SK-N-SH (cell line): ENCODE results near the gene PALM3. TPM values are rescaled to one million over a fixed set of nuclear protein-coding genes. Genes with fewer than 3 reads are reported as not detected.

Experiments used
- polyA plus RNA-seq, 3 experiments: library from polyadenylated mRNA; depleted of rRNA; stranded (reverse); fragments of >200 nt; gene quantifications; 2 replicates each; pipeline ENCODE4 v1.2.3, GENCODE V29; 2012

PALM3 gene
- polyA plus RNA-seq, 1 of the 3 experiments (the other 2 are of a cell fraction): 5.5 TPM

Other genes starting within 250 kb of the PALM3 start
- gene NANOS3, start 184.9 kb downstream of the PALM3 start, polyA plus RNA-seq (2012; rRNA removed): 0.53 and 0.57 TPM in 2 replicates
- gene BRME1, start 156.0 kb downstream of the PALM3 start, polyA plus RNA-seq (2012; rRNA removed): 1.5 and 1.8 TPM in 2 replicates
- 18.7 and 24.2 TPM in 2 replicates for gene CC2D1A, start 155.9 kb downstream of the PALM3 start, polyA plus RNA-seq (2012; rRNA removed)
- gene PODNL1, start 123.7 kb downstream of the PALM3 start, polyA plus RNA-seq (2012; rRNA removed): 4.2 and 7.5 TPM in 2 replicates
- gene DCAF15, start 109.6 kb downstream of the PALM3 start, polyA plus RNA-seq (2012; rRNA removed): 36.7 and 55.6 TPM in 2 replicates
- gene RFX1, start 55.8 kb downstream of the PALM3 start, polyA plus RNA-seq (2012; rRNA removed): 0.54 and 1.5 TPM in 2 replicates
- gene RLN3, start 33.9 kb downstream of the PALM3 start, polyA plus RNA-seq (2012; rRNA removed): not detected in 2 replicates
- 9.3 TPM in 2 replicates for gene IL27RA, start 30.3 kb downstream of the PALM3 start, polyA plus RNA-seq (2012; rRNA removed)
- gene MISP3, start 10.7 kb upstream of the PALM3 start, polyA plus RNA-seq (2012; rRNA removed): 1.6 and 2.6 TPM in 2 replicates
- not detected in 2 replicates for gene C19orf67, start 23.7 kb upstream of the PALM3 start, polyA plus RNA-seq (2012; rRNA removed)
- gene SAMD1, start 28.7 kb upstream of the PALM3 start, polyA plus RNA-seq (2012; rRNA removed): 11.7 and 19.0 TPM in 2 replicates
- 17.2 and 48.4 TPM in 2 replicates for gene PRKACA, start 55.7 kb upstream of the PALM3 start, polyA plus RNA-seq (2012; rRNA removed)
- gene ASF1B, start 74.5 kb upstream of the PALM3 start, polyA plus RNA-seq (2012; rRNA removed): 17.8 and 19.0 TPM in 2 replicates
- 13.4 TPM in 2 replicates for gene ADGRL1, start 144.1 kb upstream of the PALM3 start, polyA plus RNA-seq (2012; rRNA removed)